GM12878 (cell line): ENCODE measurements around the gene ANKRD55. TPM values are rescaled to one million over a fixed set of nuclear protein-coding genes. Genes with fewer than 3 reads are reported as not detected.

ENCODE experiments used
- ATF7 ChIP-seq: fragments of 450-650 bp; IDR thresholded peaks from 2 replicates; pipeline ENCODE4 v1.6.1; 2016; ENCODE audit warnings: low read depth, mild to moderate bottlenecking
- CHD2 ChIP-seq: IDR thresholded peaks from 2 replicates; pipeline ENCODE4 v1.6.1; 2011; ENCODE audit warnings: low read depth, low read length, improper control_type of control experiment, borderline replicate concordance
- CUX1 ChIP-seq: IDR thresholded peaks from 2 replicates; pipeline ENCODE4 v1.6.1; 2012; ENCODE audit warnings: improper control_type of control experiment, low read depth, low read length; ENCODE audit not compliant: insufficient replicate concordance
- E2F8 ChIP-seq: fragments of 450-650 bp; IDR thresholded peaks from 2 replicates; pipeline ENCODE4 v1.6.1; 2018; ENCODE audit warnings: mild to moderate bottlenecking, low read depth, moderate library complexity; ENCODE audit not compliant: partially characterized antibody
- MXI1 ChIP-seq: fragments of 150-350 bp; IDR thresholded peaks from 2 replicates; pipeline ENCODE4 v1.6.1; 2011; ENCODE audit warnings: low read depth, mild to moderate bottlenecking, inconsistent platforms, low read length, improper control_type of control experiment
- NBN ChIP-seq: fragments of 450-650 bp; IDR thresholded peaks from 2 replicates; pipeline ENCODE4 v1.6.1; 2016
- PAX5 ChIP-seq: IDR thresholded peaks from 2 replicates; pipeline ENCODE4 v1.6.1; 2011; ENCODE audit warnings: low read depth, low read length, borderline replicate concordance
- RB1 ChIP-seq: fragments of 450-650 bp; formaldehyde crosslinking; IDR thresholded peaks from 2 replicates; pipeline ENCODE4 v1.6.1; 2017; ENCODE audit warnings: mild to moderate bottlenecking, borderline replicate concordance
- RELA ChIP-seq: fragments of 450-650 bp; IDR thresholded peaks from 2 replicates; pipeline ENCODE4 v1.8.0; 2014; ENCODE audit warnings: borderline replicate concordance; ENCODE audit not compliant: partially characterized antibody
- REST ChIP-seq: IDR thresholded peaks from 2 replicates; pipeline ENCODE4 v1.6.1; 2012; ENCODE audit warnings: mild to moderate bottlenecking, low read depth, low read length
- RUNX3 ChIP-seq: IDR thresholded peaks from 2 replicates; pipeline ENCODE4 v1.6.1; 2012; ENCODE audit warnings: low read length, inconsistent platforms
- ZNF217 ChIP-seq: fragments of 450-650 bp; IDR thresholded peaks from 2 replicates; pipeline ENCODE4 v1.6.1; 2017; ENCODE audit warnings: antibody characterized with exemption, mild to moderate bottlenecking
- ZNF592 ChIP-seq: fragments of 450-650 bp; IDR thresholded peaks from 2 replicates; pipeline ENCODE4 v1.6.1; 2017; ENCODE audit warnings: mild to moderate bottlenecking, moderate library complexity
- ZNF622 ChIP-seq: fragments of 450-650 bp; IDR thresholded peaks from 2 replicates; pipeline ENCODE4 v1.6.1; 2017; ENCODE audit warnings: mild to moderate bottlenecking, inconsistent platforms
- polyA plus RNA-seq, 11 experiments: library from polyadenylated mRNA; depleted of rRNA in 4 of 11; unstranded in 6 of 11; stranded (reverse) in 5 of 11; fragments of >200 nt; fragmentation: Nextera tagmentation in 4 of 11; fragmentation: Illumina TruSeq in 1 of 11; extraction: Ambion mirVana in 4 of 11; extraction: Trizol in 1 of 11; gene quantifications; 1 replicate in 1 of 11; 2 replicates in 10 of 11; pipeline versions ENCODE4 v1.2.1 to v1.2.3, GENCODE V29; 2011 to 2016; ENCODE audit warnings: inconsistent platforms in 2 of 11, missing spikeins in 2 of 11, low read depth in 1 of 11
- total RNA-seq, 4 experiments: library from RNA; depleted of rRNA in 3 of 4; stranded (reverse); fragments of >200 nt in 3 of 4; fragmentation: Illumina TruSeq in 1 of 4; extraction: Trizol in 1 of 4; gene quantifications; 2 replicates each; pipeline versions ENCODE4 v1.2.1 to v1.2.3, GENCODE V29; 2013 to 2021

The ANKRD55 gene
- total and polyA plus RNA-seq, 10 of the 15 experiments (the other 5 are each of a cell fraction or from before 2014, with no cell fraction given): 0.04 TPM; not detected in 9

- TF ChIP-seq ZNF592: peak; percentile 51; the same call in 1 of the 2 replicates
- peak; percentile 59; the same call in 1 of the 2 replicates for TF ChIP-seq RB1
- TF ChIP-seq RUNX3: peak; percentile 45; the same call in 1 of the 2 replicates
- TF ChIP-seq CUX1: peak; percentile 75
- TF ChIP-seq ZNF622: no peak
- peak; percentile 75 for TF ChIP-seq ATF7
- TF ChIP-seq ZNF217: 0 out of 2 replicates have a peak, but pooled peaks have one; percentile 63
- no peak for TF ChIP-seq RELA
- TF ChIP-seq E2F8: peak; percentile 29
- peak; percentile 60 for TF ChIP-seq NBN
- no peak; the same call in 1 of the 2 replicates for TF ChIP-seq CHD2
- peak; percentile 38; the same call in 1 of the 2 replicates for TF ChIP-seq MXI1
- peak; percentile 45; the same call in 1 of the 2 replicates for TF ChIP-seq PAX5
- no peak for TF ChIP-seq REST
These were observed 137.5 kb downstream of the ANKRD55 start (continued) for GRCh38 chr5:56095579-56096102.
